Naive thymus-derived CD8-positive, alpha-beta T cell (primary cell): ENCODE measurements around the gene HDLBP. TPM values are rescaled to one million over a fixed set of nuclear protein-coding genes. Genes with fewer than 3 reads are reported as not detected.

ENCODE experiments used
- ATAC-seq, 2 donors: fragments of 150-1000 bp; cut with Tn5 transposase in 1 of 2; sonication (Bioruptor Pico), chemical (Tn5 transposase) in 1 of 2; 1 replicate in 1 of 2; 2 replicates in 1 of 2; pipeline ENCODE4 v1.10.0; 2021; ENCODE audit warnings: mild to moderate bottlenecking in 2 of 2, moderate library complexity in 2 of 2
- POLR2A ChIA-PET: fragments of 350-600 bp; sonication (Branson Sonifier 250); formaldehyde crosslinking; loops from one replicate; lab custom pipeline; 2021; ENCODE audit warnings: antibody characterized with exemption; lab: Charles Lee
- DNase-seq, 10 donors: peaks; one replicate each; pipeline versions ENCODE4 v3.0.0 to v3.0.0-alpha.2; 2020 to 2022
- H3K27ac Mint-ChIP-seq, 10 donors: one replicate each; pipeline ENCODE4 v1.8.0; 2020 to 2022; ENCODE audit warnings: mild to moderate bottlenecking in 10 of 10, mixed read lengths in 10 of 10, moderate library complexity in 4 of 10, inconsistent platforms in 1 of 10
- H3K27me3 Mint-ChIP-seq, 5 donors: one replicate each; pipeline ENCODE4 v1.8.0; 2021 to 2022; ENCODE audit warnings: mixed read lengths in 5 of 5
- H3K36me3 Mint-ChIP-seq, 3 donors: one replicate each; pipeline ENCODE4 v1.8.0; 2020 to 2022; ENCODE audit warnings: mixed read lengths in 3 of 3, mild to moderate bottlenecking in 2 of 3, inconsistent platforms in 1 of 3
- H3K4me1 Mint-ChIP-seq, 4 donors: one replicate each; pipeline ENCODE4 v1.8.0; 2021 to 2022; ENCODE audit warnings: mixed read lengths in 4 of 4
- H3K4me3 Mint-ChIP-seq, 10 donors: one replicate each; pipeline ENCODE4 v1.8.0; 2020 to 2022; ENCODE audit warnings: mild to moderate bottlenecking in 10 of 10, mixed read lengths in 10 of 10, moderate library complexity in 6 of 10, inconsistent platforms in 1 of 10
- H3K9me3 Mint-ChIP-seq, 9 donors: one replicate each; pipeline ENCODE4 v1.8.0; 2020 to 2022; ENCODE audit warnings: mixed read lengths in 9 of 9, mild to moderate bottlenecking in 3 of 9, inconsistent platforms in 1 of 9, moderate library complexity in 1 of 9
- polyA plus RNA-seq, 3 donors: library from polyadenylated mRNA; unstranded; fragments of 300-500 nt; fragmentation: Illumina TruSeq; gene quantifications; one replicate each; pipeline ENCODE4 v1.2.3, GENCODE V29; 2021
- total RNA-seq, 8 experiments: library from RNA in 2 of 8; stranded (reverse) in 2 of 8; gene quantifications; one replicate each; pipeline ENCODE4 v1.2.3 and lab custom pipeline; 2021 to 2026

The HDLBP gene
- total and polyA plus RNA-seq, 5 experiments from 2014 or later = 32.2 to 148 (median 71.1) TPM

GRCh38 chr2:241271706-241272302 is 43.7 kb downstream of the HDLBP start:
- H3K4me3 Mint-ChIP-seq = peak overlapping the region; percentile 85 to 97 (median 94)
- DNase-seq = peak; percentile 31 to 75 (median 48)
- H3K27ac Mint-ChIP-seq = peak overlapping the region; percentile 67 to 95 (median 92)
- H3K4me1 Mint-ChIP-seq = peaks cover 29 to 59% (median 54%) of the 10 kb centered on the region in 4 donors
- H3K27me3 Mint-ChIP-seq = no peaks in the 10 kb centered on the region
- peaks cover 0 to 17% (median 9%) of the 10 kb centered on the region in 9 donors for H3K9me3 Mint-ChIP-seq
- peaks cover 7 to 21% (median 14%) of the 10 kb centered on the region in 3 donors for H3K36me3 Mint-ChIP-seq
- ATAC-seq = peak; percentile 73 to 74
- POLR2A ChIA-PET = interaction anchor here (0.7 to 1.0 kb wide), 2 partner anchors 42 to 43 kb away, joined by 3 to 4 read pairs; partner anchors contain the start of genes HDLBP and SEPTIN2

- Mint-ChIP-seq H3K9me3 (peaks cover 0 to 9% (median 5%) of the 10 kb centered on the region in 9 donors), H3K27ac (peak overlapping the region in 8 of 10 donors; percentile 17 to 91 (median 54)), H3K4me3 (peak overlapping the region; percentile 33 to 97 (median 94)), H3K36me3 (peaks cover 4 to 31% (median 6%) of the 10 kb centered on the region in 3 donors), H3K27me3 (no peaks in the 10 kb centered on the region), H3K4me1 (peaks cover 29 to 63% (median 54%) of the 10 kb centered on the region in 4 donors)
- DNase-seq (no peak), ATAC-seq (no peak)
- POLR2A ChIA-PET = no interaction called here
Observed at GRCh38 chr2:241270531-241270930, 44.9 kb downstream of the HDLBP start.

GRCh38 chr2:241269707-241270520 is 45.6 kb downstream of the HDLBP start:
- Mint-ChIP-seq H3K4me1 (peaks cover 27 to 61% (median 52%) of the 10 kb centered on the region in 4 donors), H3K4me3 (peak overlapping the region in 6 of 10 donors; percentile 7 to 96 (median 64)), H3K36me3 (peaks cover 0 to 37% (median under 1%) of the 10 kb centered on the region in 3 donors)

GRCh38 chr2:241268716-241269445 is 46.6 kb downstream of the HDLBP start:
- Mint-ChIP-seq H3K9me3 (no peaks in the 10 kb centered on the region), H3K36me3 (peaks cover 0 to 46% (median 2%) of the 10 kb centered on the region in 3 donors), H3K27me3 (no peaks in the 10 kb centered on the region), H3K27ac (peak overlapping the region in 7 of 10 donors; percentile 11 to 80 (median 46)), H3K4me1 (peaks cover 23 to 50% (median 44%) of the 10 kb centered on the region in 4 donors), H3K4me3 (peak overlapping the region in 3 of 10 donors; percentile 38 to 60 (median 59))
- no peak for ATAC-seq
- DNase-seq = no peak
- POLR2A ChIA-PET = no interaction called here

More at GRCh38 chr2:241269707-241270520, 45.6 kb downstream of the HDLBP start:
- Mint-ChIP-seq H3K9me3 (peaks cover 0 to 3% (median 0%) of the 10 kb centered on the region in 9 donors), H3K27me3 (no peaks in the 10 kb centered on the region), H3K27ac (peak overlapping the region in 7 of 10 donors; percentile 17 to 74 (median 55))
- DNase-seq (no peak), ATAC-seq (no peak)
- POLR2A ChIA-PET = no interaction called here

GRCh38 chr2:241268306-241268705 is 47.2 kb downstream of the HDLBP start:
- H3K9me3 Mint-ChIP-seq = no peaks in the 10 kb centered on the region
- POLR2A ChIA-PET = interaction anchor here (1.5 kb wide), 1 partner anchor 46 kb away, joined by 4 read pairs; no protein-coding TSS in a partner anchor
- peak overlapping the region in 2 of 10 donors; percentile 25 to 59 for H3K4me3 Mint-ChIP-seq
- peaks cover 0 to 51% (median 3%) of the 10 kb centered on the region in 3 donors for H3K36me3 Mint-ChIP-seq
- no peaks in the 10 kb centered on the region for H3K27me3 Mint-ChIP-seq
- DNase-seq = no peak
- no peak for ATAC-seq
- H3K27ac Mint-ChIP-seq = peak overlapping the region in 2 of 10 donors; percentile 1 to 53
- peaks cover 18 to 45% (median 39%) of the 10 kb centered on the region in 4 donors for H3K4me1 Mint-ChIP-seq

GRCh38 chr2:241267249-241268067 is 48.0 kb downstream of the HDLBP start:
- no peak overlapping the region for H3K4me3 Mint-ChIP-seq
- H3K27ac Mint-ChIP-seq = peak overlapping the region in 3 of 10 donors; percentile 17 to 57 (median 29)
- no peak for ATAC-seq
- H3K27me3 Mint-ChIP-seq = no peaks in the 10 kb centered on the region
- H3K4me1 Mint-ChIP-seq = peaks cover 18 to 40% (median 36%) of the 10 kb centered on the region in 4 donors
- H3K36me3 Mint-ChIP-seq = peaks cover 5 to 60% (median 7%) of the 10 kb centered on the region in 3 donors
- no peaks in the 10 kb centered on the region for H3K9me3 Mint-ChIP-seq
- DNase-seq = no peak
- POLR2A ChIA-PET = interaction anchor here (0.5 to 1.5 kb wide), 2 partner anchors 47 to 260 kb away, joined by 3 to 4 read pairs; no protein-coding TSS in a partner anchor

GRCh38 chr2:241265506-241265905 is 50.0 kb downstream of the HDLBP start:
- peaks cover 5 to 78% (median 13%) of the 10 kb centered on the region in 3 donors for H3K36me3 Mint-ChIP-seq
- peak overlapping the region in 1 of 10 donors; percentile 83 for H3K27ac Mint-ChIP-seq
- H3K4me1 Mint-ChIP-seq = peaks cover 8 to 27% (median 22%) of the 10 kb centered on the region in 4 donors
- no peak for ATAC-seq
- no peaks in the 10 kb centered on the region for H3K27me3 Mint-ChIP-seq
- no peaks in the 10 kb centered on the region for H3K9me3 Mint-ChIP-seq
- H3K4me3 Mint-ChIP-seq = no peak overlapping the region
- DNase-seq = no peak
- POLR2A ChIA-PET = no interaction called here

- Mint-ChIP-seq H3K27ac (peak overlapping the region in 3 of 10 donors; percentile 28 to 40 (median 37)), H3K9me3 (no peaks in the 10 kb centered on the region), H3K4me1 (peaks cover 3 to 17% (median 4%) of the 10 kb centered on the region in 4 donors), H3K4me3 (no peak overlapping the region), H3K27me3 (no peaks in the 10 kb centered on the region), H3K36me3 (peaks cover 5 to 89% (median 13%) of the 10 kb centered on the region in 3 donors)
- DNase-seq (no peak), ATAC-seq (no peak)
- POLR2A ChIA-PET = no interaction called here
Observed at GRCh38 chr2:241263061-241263460, 52.4 kb downstream of the HDLBP start.

GRCh38 chr2:241261628-241262027 is 53.8 kb downstream of the HDLBP start:
- POLR2A ChIA-PET = no interaction called here
- H3K4me1 Mint-ChIP-seq = peaks cover 3 to 5% (median 4%) of the 10 kb centered on the region in 4 donors
- H3K4me3 Mint-ChIP-seq = no peak overlapping the region
- no peaks in the 10 kb centered on the region for H3K27me3 Mint-ChIP-seq
- H3K27ac Mint-ChIP-seq = peak overlapping the region in 2 of 10 donors; percentile 19 to 42
- no peak for ATAC-seq
- H3K36me3 Mint-ChIP-seq = peaks cover 5 to 89% (median 16%) of the 10 kb centered on the region in 3 donors
- DNase-seq = no peak
- no peaks in the 10 kb centered on the region for H3K9me3 Mint-ChIP-seq

- H3K4me3 Mint-ChIP-seq = no peak overlapping the region
- peak overlapping the region in 1 of 10 donors; percentile 63 for H3K27ac Mint-ChIP-seq
- DNase-seq (no peak), ATAC-seq (no peak)
- no peaks in the 10 kb centered on the region for H3K27me3 Mint-ChIP-seq
- H3K9me3 Mint-ChIP-seq = no peaks in the 10 kb centered on the region
- POLR2A ChIA-PET = no interaction called here
- H3K36me3 Mint-ChIP-seq = peaks cover 8 to 88% (median 16%) of the 10 kb centered on the region in 3 donors
- peaks cover 0 to 5% (median 4%) of the 10 kb centered on the region in 4 donors for H3K4me1 Mint-ChIP-seq
Observed at GRCh38 chr2:241260911-241261310, 54.6 kb downstream of the HDLBP start.

GRCh38 chr2:241258505-241259280 is 56.8 kb downstream of the HDLBP start:
- Mint-ChIP-seq H3K4me1 (peaks cover 0 to 5% (median 5%) of the 10 kb centered on the region in 4 donors), H3K36me3 (peaks cover 10 to 91% (median 16%) of the 10 kb centered on the region in 3 donors), H3K27ac (peak overlapping the region in 2 of 10 donors; percentile 9 to 15), H3K4me3 (no peak overlapping the region), H3K27me3 (no peaks in the 10 kb centered on the region), H3K9me3 (no peaks in the 10 kb centered on the region)
- DNase-seq (no peak), ATAC-seq (no peak)
- POLR2A ChIA-PET = no interaction called here
